HUDEP-2 (cell line): ENCODE measurements around the gene RNF141.

Experiments used
- DNase-seq, 76 experiments: peaks; one replicate each; lab custom pipeline; 2025; ENCODE audit not compliant: unreplicated experiment in 76 of 76; lab: John Stamatoyannopoulos, UW

RNF141 gene

DNA sequence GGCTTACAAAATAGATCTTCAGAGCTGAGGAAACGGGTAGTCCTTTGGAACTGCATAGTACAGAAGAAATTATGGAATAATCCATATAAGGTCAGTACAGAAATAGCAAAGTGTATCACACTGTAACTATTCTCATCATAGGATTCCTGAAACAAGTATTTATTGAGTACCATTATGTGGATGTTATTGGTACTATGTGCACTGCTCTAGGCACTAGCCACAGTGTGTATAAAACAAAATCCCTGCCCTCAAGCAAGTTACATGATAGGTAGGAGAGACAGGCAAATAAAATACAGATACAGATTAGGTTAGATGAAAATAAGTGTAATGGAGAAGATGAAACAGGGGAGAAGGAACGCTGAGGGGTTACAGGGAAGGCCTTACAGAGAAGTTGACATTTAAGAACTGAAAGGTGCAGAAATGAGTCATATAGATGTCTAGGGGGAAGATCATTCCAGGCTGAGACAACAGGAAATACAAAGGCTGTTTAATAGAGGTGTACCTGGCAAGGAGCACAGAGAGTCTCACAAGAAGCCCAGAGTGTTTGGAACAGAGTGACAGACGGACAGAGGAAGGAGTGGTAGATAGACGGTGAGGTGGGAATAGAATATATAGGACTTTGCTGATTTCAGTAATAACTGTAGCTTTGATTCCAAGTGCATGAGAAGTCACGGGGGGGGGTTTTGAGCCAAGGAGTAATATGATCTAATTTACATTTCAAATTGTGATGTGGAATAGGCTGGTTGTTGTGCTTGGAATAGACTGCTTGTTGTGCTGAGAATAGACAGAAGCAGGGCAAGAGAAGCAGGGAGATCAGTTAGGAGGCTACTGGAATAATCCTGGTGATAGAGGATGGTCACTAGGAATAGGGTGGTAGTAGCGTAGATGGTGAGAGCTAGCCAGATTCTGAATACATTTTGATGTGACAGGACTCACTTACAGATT, 13.7 kb downstream of the RNF141 start:
- DNase-seq: no peak

DNA sequence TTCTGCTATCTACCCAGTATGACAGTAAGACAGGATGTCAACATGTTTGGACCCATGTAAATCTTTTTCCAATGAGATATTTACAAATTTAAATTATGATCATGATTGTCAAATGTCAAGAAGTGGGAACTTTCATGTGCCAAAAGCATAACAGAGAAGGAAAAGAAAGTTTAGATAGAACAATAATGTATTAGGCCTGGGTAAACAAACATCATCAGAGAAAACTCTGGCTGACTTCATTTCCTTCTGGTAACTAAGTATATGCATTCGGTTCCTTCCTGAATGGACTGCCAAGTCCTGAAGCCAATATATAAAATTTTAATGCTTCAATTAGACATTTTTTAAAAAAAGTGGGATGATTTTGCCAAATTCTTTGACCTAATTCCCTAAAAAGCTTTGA, 16.5 kb downstream of the RNF141 start:
- DNase-seq: no peak

DNA sequence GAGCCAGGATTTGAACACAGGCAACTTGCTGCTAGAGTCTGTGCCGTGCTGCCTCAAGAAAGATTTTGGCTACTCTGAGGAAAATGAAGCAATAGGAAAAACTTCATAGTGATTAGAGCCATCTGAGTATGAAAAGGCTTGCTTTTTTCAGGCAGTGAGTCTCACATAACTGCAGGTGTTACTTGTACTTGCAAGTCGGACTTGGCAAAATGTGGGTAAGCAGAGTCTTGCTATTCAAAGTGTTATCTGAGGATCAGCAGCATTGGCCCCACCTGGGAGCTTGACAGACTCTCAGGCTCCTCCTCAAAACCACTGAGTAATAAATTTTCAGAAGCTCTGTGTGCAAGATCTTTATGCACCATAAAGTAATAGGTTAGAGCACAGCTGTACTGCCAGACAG, 18.1 kb downstream of the RNF141 start:
- no peak for DNase-seq

DNA sequence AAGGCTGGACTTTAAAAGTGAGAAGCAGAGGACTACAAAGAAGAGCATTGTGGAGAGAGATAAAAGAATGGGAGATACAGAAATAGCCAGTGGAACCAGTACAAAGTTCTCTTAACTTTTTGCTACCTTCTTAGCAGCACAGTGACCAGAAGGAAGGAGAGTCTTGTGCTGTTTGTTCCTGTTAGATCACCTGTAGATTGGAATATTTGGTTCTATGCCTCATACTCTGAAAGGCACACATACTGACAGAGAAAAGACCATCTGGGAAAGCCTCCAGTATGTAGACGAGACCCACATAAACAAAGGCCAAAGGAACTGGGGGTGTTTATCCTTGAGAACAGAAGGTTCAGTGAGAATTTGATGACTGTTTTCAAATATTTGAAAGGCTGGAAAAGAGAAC, 18.7 kb downstream of the RNF141 start:
- no peak for DNase-seq

DNA sequence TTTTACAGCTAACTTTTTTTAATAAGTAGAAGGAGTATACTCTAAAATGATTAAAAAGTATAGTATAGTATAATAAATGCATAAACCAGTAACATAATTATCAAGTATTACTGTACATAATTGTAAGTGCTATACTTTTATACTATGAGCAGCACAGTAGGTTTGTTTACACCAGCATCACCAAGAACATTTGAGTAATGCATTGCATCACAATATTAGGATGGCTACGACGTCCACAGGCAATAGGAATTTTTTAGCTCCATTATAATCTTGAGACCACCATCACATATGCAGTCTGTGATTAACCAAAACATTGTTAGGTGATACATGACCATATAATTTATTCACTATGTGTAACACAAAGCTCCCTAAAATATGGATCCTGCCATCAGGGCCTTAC, 20.4 kb downstream of the RNF141 start:
- DNase-seq: no peak

DNA sequence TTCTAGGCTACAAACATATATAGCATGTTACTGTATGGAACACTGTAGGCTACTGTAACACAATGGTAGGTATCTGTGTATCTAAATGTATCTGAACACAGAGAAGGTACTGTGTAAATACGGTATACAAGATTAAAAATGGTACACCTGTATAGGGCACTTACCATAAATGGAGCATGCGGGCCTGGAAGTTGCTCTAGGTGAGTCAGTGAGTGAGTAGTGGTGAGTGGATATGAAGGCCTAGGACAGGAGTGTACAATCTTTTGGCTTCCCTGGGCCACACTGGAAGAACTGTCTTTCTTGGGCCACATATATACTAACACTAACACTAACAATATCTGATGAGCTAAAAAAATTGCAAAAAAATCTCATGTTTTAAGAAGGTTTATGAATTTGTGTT, 21.4 kb downstream of the RNF141 start:
- DNase-seq: no peak

DNA sequence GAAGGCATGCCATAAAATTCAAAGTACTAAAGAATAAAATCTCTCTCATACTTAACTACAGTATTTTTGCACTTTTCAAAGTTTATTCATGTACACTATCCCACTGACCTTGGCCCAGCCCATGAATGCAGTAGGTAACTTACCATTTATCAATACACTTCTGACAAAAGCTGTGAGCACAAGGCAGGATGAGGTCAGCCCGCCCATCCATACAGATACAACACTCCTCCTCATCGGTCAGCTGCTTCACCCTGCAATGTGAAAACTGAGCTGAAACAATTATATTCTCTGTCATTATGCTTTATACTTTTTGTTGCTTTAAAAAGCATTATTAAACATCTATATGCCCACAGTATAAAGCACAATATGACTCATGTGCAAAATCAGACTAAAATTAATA, 22.1 kb downstream of the RNF141 start:
- DNase-seq: no peak

DNA sequence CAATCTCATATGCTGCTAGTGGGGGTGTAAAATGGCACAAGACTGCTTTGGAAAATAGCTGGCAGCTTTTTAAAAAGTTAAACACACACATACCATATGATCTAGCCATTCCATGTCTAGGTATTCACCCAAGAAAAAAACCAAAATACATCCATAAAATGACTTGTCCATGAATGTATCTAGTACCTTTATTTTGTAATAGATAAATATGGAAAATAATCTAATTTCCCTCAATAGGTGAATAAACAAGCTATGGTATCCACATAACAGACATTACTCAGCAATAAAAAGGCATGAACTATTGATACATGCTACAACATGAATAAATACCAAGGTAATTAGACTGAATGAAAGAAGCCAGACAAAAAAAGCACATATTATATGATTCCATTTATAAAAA, 22.9 kb downstream of the RNF141 start:
- no peak for DNase-seq

DNA sequence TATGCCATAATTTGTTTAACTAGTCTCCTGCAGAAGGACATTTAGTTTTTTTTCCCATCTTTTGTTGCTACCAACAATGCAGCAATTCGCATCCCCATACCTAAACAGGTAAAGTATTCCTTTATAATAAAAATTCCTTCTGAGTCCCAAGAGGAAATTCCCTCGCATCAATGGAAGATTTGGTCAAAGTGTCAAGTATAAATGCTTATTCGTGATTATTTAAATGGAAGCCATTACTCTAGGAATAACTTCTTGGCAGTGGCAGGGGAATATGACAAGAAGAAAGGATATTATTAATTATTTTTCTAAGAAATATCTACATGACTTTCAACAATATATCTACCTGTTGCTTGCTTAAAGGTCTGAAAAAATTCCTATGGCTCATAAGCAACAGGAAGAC, 25.6 kb downstream of the RNF141 start:
- DNase-seq: no peak

DNA sequence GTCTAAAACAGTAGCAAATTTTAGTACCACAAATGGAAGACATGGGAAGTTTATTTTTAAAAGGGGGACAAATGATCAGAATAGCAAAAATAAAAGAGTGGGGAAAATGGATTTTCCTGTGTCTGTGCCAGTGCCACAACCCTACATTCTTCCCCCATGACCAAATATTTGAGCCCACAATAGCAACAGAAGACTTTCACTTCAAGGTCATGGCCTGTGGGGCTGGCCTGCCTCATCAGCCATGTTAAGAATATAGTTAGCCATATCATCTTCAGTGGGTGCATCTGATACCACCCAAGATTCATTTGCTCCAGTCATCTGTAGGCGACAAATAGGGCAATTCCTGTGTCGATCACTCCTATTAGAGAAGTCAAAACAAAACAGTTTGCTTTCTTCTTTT, 26.3 kb downstream of the RNF141 start:
- DNase-seq: no peak

DNA sequence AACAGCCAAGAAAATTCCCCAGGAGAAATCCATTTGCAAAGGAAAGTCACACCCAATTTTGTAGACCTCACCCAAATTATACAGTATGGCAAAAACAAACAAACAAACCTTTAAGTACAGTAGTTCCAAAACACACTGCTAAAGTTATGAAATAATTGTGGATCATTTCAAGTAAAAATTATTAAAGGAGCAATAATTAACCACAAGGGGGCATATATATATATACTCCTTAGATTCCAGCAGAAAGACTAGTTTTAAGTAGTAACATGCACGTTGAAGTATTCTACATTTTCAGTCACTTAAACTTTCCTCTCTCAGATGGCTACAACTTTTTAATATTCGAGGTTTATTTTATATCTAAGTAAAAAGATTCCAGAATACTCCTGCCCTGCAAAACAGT, 26.8 kb downstream of the RNF141 start:
- peak in 1 of 76 experiments; percentile 25 for DNase-seq

DNA sequence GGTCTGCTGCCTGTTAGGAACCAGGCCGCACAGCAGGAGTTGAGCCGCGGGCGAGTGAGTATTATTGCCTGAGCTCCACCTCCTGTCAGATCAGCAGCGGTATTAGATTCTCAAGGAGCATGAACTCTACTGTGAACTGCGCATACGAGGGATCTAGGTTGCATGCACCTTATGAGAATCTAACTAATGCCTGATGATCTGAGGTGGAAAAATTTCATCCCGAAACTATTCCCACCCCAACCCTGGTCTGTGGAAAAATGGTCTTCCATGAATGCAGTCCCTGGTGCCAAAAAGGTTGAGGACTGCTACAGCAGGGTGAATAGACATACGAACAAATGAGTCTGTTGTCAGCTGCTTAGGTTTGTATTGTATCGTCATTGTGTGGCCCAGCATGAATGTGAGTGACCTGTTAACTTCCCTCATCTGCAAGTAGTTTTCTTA, 29.8 kb downstream of the RNF141 start:
- no peak for DNase-seq

DNA sequence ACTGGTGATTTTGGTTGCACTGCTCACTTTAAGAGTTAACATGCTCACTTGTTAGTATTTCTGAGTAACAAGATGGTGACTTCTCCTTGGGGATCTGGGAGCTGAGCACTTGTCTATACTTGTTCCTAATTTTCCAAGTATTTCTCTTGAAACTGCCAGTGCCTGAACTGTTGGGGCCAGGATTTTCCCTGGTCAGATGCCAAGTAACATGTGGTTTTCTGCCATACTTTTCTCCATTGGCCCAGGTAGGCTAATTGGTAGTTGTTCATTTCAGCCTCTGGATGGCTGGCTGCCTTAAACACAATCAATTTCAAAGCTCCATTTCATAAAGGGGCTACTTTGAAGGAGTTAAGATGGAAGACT, 35.0 kb downstream of the RNF141 start:
- DNase-seq: no peak

DNA sequence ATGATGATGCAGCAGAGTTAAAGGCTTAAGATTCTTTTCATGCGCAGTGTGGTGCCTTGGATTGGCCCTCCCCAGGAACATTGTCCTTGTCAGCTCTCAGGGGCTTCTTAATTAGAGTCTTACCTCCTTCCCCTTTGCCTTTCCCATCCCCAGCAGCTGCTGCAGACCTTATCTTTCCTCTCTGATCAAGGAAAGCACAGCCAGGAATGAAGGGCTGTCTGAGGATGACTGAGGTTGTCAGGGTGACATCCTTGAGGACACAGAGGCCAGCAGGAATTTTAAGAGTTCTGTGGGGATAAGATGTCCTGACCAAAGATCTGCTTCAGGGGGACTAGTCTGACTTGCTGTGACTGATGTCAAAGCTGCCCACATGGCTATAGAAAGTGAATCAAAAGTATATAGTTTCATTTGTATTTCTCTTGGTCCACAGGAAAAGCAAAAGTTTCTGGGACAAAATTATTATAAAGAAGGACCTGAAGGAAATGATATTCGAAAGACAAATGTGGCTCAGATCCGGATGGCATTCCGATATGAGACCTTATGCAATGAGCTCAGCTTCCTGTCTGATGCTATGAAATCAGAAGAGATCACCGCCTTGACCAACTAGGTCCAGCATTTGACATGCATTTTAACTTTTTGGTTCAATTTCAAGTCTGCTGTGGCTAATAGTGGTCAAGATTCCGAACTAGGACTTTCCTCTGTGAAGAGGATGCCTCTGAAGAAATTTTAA, 35.5 kb downstream of the RNF141 start:
- DNase-seq: no peak

DNA sequence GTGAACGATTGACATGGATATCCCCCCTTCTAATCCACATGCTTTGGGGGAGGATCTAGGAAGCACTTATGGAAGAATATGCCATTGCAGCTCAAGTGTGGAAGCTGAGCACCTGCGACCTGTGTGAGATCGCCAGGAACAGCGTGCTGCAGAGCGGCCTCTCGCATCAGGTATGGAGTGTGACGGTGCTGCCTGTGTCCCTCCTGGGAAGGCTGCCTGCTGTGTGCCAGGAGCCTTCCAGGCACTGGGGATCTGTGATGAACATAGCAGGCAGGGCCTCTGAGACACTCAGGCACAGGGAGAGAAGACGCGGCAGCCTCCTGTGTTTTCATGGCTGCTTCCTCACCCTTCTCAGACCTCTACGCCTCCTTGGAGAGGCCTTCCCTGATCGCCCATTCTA, 36.5 kb downstream of the RNF141 start:
- no peak for DNase-seq

DNA sequence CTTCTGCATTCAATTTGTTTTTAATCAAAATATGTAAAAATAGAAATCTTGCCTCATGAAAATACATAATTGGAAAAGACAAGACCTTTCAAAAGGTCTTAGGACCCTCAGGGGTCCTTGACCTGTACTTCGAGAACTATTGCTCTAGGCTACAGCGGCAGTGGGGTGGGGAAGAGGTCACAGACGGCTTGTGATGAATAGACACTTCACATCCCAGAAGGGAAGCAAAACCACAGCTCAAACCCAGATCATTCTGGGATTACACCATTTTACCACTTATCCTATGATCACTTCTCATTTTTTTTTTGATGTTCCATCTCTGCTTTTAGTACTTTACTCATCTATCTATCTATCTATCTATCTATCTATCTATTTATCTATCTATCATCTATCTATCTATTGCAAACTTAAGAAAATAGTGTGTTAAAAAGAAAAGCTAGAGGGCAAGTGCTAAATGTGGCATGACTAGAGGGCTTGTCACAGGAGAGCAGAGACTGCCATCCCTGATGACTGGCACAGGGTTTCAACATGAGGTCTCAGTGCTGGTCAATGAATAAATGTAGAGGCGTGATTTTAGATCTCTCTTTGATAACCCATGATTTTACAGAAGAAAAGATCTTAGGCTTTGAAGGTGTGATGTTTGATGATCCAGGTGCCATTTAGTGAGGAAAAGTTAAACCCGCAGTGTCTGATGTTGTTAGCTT, 37.1 kb downstream of the RNF141 start:
- no peak for DNase-seq

DNA sequence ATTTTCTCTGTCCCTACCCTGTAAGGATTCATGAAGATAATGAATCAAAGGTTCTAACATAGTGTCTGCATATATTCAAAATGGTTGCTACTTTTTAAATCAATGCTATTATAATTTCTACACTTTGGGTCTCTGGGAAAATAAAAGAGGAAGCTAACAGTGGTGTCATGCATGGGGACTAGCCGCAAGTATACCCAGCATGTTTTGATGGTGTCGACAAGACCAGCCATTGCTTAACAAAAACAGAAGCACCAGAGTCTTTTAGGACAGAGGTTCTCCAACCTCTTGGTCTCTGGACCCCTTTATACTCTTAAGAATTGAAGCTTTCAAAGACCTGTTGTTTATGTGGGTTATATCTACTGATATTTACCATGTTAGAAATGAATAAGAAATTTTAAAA, 37.8 kb downstream of the RNF141 start:
- no peak for DNase-seq

DNA sequence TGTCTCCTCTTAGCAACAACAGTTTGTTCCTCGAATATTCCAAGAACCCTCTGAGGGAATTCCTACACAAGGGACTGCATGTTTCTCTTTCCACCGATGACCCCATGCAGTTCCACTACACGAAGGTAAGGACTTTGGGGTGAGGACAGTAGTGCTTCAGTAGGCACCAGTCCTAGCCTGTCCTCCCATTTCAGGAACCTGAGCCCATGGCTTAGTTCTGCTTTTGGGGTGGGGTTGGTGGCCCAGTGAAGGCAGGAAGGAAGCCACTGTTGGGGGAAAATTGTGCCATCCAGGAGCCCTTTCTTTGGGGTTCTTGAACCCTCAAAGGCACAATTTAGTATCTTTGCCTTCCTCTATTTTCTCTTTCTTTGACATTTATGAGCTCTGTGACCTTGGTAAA, 38.2 kb downstream of the RNF141 start:
- no peak for DNase-seq

DNA sequence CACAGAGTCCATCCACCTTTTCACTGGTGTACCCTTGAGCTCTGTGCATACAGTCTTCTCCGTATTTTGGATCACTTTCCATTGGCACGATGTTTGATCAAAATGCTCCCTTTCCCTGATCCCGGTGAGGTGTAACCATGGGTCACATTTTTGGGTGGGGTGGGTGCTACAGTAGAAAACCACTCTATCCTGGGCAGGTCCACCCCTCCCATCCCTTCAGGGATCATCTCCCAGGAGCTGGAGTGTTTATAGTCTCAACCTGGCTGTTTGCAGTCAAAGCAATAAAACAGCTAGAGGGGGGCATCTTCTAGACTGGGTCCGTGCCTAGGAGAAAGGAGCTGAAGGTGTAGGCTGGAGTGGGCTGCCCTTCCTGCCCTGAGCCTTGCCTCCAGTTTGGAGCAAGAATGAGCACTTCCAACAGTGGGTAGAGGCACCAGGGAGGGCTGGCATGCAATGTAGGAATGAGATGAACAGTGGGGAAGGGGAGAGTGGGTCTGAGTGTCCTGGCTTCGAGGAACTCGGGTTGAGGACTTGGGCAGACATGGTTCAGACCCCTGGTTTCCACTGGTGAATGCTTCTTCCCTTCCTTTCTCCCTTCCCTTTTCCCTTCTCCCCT, 38.8 kb downstream of the RNF141 start:
- no peak for DNase-seq

DNA sequence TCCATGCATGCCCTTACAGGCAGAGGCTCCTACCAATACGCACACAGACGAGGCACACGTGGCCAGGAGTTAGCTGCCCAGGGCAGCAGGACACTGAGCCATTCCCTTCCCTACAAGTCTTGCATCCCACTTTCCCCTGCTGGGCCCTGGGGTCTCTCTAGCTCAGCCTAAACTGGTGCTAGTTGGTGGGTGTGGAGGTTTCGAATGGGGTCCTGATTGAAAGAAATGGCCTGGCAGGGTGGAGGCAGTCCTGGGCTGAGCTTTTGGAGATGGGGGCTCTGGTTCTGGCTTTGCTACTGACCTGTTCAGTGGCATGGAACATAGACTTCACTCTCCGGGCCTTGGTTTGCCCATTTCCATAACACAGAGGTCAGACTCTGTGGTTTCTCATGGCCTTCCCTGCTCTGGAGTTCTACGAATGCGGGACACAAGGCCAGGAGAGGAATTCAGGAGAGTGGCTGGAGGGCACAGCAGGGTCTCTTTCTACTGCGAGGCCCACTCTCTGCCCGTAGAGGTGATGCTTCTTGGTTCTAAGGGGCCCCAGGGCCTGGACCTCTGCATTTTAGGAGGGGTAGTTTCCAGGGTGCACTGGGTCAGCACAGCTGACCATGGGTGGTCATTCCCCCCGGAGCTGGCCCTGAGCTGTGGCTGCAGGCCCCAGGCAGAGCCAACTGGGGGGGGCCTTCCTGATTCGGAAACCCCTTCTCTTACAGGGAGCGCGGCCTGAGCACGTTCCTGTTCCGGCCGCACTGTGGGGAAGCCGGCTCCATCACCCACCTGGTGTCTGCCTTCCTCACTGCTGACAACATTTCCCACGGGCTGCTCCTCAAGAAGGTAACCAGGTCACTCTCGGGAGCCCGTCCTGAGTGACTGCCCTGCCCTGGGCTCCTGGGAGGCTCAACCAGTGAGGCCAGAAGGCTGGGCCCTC, 40.0 kb downstream of the RNF141 start:
- no peak for DNase-seq
